Temporal lobe (tissue), 2 donors: ENCODE data around the gene TMEM184B. TPM values are rescaled to one million over a fixed set of nuclear protein-coding genes. Genes with fewer than 3 reads are reported as not detected.

ENCODE experiments used
- small RNA-seq: library from RNA; depleted of rRNA; stranded (forward); fragments of <200 nt; gene quantifications from one replicate; pipeline ENCODE3, GENCODE V24; 2014; ENCODE audit warnings: low replicate concordance
- total RNA-seq: library from RNA; depleted of rRNA; stranded (reverse); fragments of >200 nt; gene quantifications from one replicate; pipeline ENCODE4 v1.2.3, GENCODE V29; 2014

Gene TMEM184B
- total RNA-seq, 1 donor from 2014 or later: 9.3 TPM

Small RNAs within 50 kb of the gene (small RNA-seq; reads per million reads assigned to genes)
- not detected for gene RF00017
- gene RN7SL704P: 0.13 reads per million

Other genes with a start within 250 kb of the TMEM184B start
- gene PICK1, start 215.6 kb downstream of the TMEM184B start, total RNA-seq: 21.6 TPM
- gene SLC16A8, start 188.8 kb downstream of the TMEM184B start, total RNA-seq: 1.2 TPM
- 0.25 TPM for gene BAIAP2L2, start 162.3 kb downstream of the TMEM184B start, total RNA-seq
- gene PLA2G6, start 91.2 kb downstream of the TMEM184B start, total RNA-seq: 20.9 TPM
- gene MAFF, start 71.0 kb downstream of the TMEM184B start, total RNA-seq: 2.0 TPM
- gene CSNK1E, start 44.4 kb upstream of the TMEM184B start, total RNA-seq: 134 TPM
- gene KCNJ4, start 182.2 kb upstream of the TMEM184B start, total RNA-seq: 6.6 TPM
- gene KDELR3, start 195.1 kb upstream of the TMEM184B start, total RNA-seq: 1.5 TPM
- gene DDX17, start 233.3 kb upstream of the TMEM184B start, total RNA-seq: 453 TPM